HG02943 (cell line): Measurements from ENCODE around the gene ADAMTSL3.
"Not testable (repeated sequence)": the region's sequence is repeated elsewhere in the genome, so short reads cannot be mapped to it uniquely, and the experiment has no call there.

Source experiments
- ATAC-seq: cut with Tn5 transposase; IDR thresholded peaks from one replicate; pipeline ENCODE4 v1.9.1; 2021; ENCODE audit warnings: mild to moderate bottlenecking, low read depth, moderate library complexity; ENCODE audit not compliant: unreplicated experiment

ADAMTSL3 gene

DNA sequence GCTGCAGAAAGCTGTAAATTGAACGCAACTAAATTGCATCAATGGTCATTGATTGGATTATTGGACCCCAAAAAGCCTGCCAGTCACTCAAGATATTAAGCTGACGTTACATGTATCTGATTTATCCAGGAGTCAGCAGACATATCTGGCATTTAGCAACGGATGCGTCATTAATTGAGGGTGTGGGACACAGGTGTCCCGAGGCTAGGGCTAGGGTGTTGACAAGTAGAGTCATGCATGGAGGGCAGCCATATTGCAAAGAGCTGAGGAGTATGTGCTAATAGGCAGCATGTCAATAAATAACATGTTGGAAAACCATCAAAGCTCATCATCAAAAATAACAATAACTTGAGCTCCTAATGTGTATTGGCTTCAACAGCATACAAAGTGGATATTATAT, 347.1 kb downstream of the ADAMTSL3 start:
- no peak for ATAC-seq

DNA sequence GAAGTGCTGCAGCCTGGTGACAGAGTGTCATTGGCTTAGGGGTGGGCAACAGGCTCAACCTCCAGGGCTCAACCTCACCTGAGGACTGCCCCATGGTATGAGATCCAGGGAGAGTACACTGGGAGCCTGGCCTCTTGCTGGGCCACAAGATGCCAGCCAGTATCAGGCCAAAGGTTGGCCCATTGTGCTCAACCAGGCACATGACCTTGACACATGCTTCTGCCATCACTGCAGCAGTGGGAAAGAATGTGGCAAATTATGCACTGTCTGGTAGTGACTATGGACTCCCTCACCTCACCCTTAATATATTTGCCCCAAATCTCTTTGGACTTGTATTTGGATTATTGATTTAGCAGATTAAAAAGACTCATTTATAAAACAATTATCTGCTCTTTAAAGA, 347.7 kb downstream of the ADAMTSL3 start:
- no peak for ATAC-seq

DNA sequence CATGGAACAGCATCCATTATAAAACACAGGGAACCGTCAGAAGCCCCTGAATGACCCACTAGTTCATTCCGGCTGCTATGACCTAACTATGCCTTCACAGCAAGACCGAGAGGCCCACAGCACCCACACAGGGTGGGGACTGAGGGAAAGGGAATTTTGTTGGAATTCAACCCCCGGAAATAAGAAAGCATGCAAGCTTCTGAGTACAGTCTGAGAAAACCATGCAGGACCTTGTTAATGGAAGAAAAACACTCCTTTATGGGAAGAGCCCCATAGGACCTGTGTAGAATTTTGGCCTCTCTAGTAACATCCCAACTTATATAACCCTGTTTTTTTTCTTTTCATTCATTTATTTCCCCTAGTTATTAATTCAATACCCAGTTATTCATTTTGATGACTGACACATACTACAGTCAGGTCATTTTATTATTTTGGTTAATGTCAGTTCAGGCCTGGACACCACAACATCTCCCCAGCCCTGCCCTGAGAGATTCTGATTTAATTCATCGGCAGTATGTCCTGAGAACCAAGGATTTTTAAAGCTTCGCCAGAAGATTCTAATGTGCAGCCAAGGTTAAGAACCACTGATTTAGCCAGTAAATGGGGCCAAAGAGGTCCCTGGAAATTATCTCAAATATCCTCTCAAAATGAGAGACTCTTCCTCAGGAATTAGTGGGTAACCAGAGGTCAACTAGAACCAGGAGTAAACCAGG, 350.0 kb downstream of the ADAMTSL3 start:
- ATAC-seq = no peak

DNA sequence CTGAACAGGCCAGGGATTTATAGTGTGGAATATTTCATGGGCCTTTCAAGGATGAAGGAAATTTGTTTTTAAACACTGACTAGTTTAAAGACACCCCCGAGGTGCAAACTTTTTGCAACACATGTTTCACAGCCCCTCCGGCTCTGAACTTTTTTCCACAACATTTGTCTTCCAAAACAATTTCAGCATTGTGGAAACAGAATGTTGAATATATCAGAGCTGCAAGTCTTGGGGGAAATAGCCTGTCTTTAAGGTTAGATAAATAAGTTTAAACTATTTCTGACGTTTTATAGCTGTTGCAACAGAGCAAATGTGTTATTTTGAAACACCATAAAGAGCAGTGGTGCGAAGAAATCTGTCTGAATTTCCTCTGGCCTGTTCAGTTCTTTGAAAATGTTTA, 352.5 kb downstream of the ADAMTSL3 start:
- no peak for ATAC-seq

DNA sequence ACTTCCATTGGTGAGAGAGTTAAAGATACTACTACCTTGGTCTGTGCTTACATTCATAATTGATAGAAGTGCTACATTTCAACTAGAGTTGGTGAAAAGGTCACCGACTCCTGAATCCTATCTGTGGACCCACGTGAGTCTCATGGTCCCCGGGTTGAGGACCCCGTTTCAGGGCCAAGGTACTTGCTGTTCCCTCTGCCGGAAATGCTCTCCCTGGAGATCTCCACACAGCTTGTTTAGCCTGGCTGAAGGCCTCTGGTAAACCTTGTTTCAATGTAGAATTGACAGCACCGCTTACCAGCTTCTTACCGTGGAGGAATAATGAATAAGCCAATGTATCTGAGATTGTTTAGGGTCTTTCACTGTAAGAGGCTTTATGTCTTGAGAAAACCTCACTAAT, 355.7 kb downstream of the ADAMTSL3 start:
- no peak for ATAC-seq

DNA sequence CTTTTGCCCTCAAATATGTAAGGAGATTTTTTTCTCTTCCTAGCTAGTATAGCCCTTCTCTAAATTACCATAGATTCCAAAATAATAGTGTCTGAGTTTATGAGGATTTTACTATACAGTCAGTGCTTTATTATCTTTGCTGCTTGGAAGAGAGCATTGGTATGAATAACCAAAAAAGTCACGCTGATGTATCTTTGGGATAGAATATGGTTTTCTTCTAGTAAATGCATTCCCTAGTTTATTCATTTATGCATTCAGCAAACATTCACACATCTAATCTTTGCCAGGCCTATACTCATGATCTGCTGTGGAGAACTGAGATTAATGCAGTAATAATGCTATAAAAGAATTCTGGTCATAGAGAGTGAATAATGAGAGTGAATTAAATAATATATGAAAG, 356.3 kb downstream of the ADAMTSL3 start:
- ATAC-seq = no peak

DNA sequence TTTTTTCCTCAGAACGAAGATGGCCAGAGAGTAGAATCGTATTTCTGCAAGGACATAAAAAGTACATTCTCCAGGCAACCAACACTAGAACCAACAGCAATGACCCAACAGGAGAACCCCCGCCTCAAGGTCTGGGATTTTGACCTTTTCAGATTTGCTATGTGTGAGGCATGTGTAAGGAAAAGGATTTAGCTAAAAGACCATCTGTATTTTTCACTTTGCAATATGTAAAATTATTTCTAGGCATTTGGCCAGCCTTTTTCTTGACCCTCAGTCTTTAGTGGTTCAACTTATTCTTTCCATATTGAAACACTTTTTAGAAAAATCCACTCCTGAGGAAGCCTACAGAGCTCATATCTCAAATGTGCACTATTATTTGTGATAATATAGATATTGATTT, 362.4 kb downstream of the ADAMTSL3 start:
- no peak for ATAC-seq

DNA sequence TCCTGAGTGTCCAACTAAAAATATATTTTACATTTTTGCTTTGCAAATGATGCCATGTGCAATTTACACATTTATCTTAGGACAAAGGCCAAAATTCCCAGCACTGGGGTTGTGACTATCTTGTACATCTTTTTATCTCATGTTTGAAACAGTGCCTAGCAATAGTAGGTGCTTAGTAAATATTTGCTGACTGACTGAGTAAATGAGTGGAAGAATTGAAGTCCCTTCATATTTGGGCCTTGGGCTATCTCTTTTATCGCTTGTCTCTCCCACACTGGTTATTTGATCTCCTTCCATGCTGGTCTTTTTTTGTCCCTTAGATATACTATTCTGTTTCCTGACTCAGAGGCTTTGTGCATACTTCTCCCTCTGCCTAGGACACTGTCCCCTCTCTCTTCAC, 368.6 kb downstream of the ADAMTSL3 start:
- ATAC-seq = no peak

DNA sequence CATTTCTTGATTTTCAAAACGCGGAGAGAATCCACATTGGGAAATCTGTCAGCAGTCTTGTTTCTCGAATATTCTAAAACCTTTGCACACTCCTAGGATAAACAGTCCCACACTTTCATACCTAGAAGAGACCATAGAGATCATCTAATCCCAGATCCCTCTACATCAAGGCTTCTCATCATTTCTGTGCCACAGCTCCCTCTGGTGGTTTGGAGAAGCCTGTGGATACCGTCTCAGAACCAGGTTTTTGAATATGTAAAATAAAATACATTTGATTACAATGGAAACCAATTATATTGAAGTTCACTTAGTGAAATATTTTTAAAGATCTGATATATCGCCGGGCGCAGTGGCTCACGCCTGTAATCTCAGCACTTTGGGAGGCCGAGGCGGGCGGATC, 369.7 kb downstream of the ADAMTSL3 start:
- ATAC-seq = no peak

DNA sequence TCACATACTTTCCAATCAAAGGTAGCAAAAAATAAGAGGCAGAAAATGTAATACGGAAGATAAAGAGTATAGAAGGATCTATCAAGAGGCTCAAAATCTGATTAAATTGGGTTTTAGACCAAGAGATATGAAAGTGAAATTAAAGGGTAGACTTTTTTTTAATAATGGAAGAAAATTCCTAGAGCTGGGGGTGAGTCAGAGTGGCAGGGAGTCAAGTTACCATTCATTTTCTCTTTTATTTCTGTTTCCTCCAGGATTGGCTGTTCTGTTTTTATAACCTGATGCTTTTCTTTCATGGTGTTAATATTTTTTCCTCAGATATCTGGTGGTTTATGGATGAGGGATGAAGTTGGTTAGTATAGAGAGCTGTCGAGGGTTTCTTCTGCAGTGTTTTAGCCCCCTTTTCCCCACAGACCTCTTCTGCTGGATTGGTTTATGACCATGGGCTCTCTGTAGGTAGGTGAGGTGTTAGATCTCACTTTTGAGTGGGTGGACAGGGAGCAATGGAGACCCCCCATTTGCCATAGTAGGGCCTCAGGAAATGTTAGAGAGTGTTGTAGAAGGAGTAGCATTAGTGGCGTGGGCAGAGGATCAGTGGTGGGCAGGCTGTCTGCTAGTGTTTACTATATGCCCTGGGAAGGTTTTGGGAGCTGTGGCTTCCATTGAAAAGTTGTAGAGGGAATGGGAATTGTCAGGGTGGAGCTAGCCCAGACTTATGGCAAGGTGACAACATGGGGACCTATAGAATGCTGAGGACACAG, 380.1 kb downstream of the ADAMTSL3 start:
- no peak for ATAC-seq

DNA sequence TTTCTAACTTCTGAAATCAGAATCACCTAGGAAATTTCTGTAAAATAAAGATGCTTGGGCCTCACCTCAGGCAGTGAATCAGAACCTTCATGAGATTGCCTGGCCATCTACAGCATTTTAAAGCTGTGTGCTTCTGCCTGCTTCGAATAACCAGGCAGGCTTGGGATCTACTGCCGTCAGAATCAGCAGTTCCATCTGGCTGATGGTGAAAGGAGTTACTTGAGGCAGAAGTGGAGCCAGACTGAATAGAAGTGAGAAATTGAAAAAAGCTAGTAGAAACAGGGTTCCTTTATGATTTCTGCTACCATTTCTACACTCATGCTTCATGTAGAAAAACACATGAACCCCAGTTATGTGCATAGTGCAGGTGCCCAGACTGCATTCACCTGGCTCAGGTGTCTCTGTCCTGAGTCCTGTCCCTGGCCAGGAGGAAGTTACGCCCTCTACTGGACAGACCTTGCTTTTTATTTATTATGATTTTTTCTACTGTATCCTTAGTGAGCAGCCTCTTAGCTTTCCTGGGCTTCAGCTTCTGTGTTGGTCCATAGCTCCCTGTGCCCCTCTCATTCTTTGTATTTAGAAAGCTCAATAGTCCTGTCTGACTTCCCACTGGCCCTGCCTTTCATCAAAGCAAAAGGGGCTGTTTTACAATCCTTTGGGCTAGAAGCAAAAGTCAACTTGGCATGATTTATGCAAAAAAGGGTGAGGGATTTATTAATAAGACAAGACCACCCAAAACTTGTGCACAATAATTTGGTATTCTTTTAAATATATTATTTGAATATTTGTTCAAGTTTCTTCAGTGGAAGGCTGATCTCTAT, 380.9 kb downstream of the ADAMTSL3 start:
- ATAC-seq = no peak

DNA sequence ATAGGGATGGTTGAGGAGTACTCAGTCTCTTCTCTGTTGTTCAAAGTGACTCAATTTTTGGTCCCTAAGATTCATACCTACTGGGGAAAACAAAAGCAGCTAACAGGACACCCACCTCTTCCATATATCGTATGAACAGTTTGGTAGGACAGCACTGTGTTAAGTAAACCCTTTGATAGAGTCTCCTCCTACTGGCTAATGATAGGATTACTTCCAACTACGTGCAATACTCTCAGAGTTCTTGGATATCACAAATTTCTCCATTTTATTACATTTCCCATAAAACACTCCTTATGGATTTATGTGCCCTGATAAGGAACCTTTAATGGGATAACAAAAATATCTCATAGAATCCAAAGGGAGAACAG, 381.5 kb downstream of the ADAMTSL3 start:
- no peak for ATAC-seq

DNA sequence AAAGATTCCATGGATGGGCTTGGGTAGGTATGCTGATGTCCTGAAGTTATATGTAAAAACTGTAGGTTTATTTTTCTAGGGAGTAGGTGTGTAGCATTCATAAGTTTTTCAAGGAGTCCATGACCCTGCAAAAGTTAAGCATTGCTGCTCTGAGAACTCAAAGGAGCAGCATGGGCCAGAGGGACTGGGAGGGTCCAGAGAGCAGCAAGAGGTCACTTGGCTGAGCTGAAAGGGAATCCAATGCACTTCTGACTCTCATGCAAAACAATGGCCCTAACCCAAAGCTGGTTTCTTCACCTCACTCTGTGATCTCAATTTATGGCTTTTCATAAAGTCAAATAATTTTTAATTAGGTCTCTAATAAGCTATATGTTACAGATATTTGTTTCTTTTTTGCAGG, 383.4 kb downstream of the ADAMTSL3 start:
- no peak for ATAC-seq

DNA sequence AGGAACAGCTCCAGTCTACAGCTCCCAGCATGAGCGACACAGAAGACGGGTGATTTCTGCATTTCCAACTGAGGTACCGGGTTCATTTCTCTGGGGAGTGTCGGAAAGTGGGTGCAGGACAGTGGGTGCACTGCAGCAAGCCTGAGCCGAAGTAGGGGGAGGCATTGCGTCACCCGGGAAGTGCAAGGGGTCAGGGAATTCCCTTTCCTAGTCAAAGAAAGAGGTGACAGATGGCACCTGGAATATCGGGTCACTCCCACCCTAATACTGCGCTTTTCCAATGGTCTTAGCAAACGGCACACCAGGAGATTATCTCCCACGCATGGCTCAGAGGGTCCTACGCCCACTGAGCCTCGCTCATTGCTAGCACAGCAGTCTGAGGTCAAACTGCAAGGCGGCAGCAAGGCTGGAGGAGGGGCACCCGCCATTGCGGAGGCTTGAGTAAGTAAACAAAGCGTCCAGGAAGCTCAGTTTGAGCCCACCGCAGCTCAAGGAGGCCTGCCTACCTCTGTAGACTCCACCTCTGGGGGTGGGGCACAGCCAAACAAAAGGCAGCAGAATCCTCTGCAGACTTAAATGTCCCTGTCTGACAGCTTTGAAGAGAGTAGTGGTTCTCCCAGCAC, 388.6 kb downstream of the ADAMTSL3 start:
- ATAC-seq = not testable (repeated sequence)

DNA sequence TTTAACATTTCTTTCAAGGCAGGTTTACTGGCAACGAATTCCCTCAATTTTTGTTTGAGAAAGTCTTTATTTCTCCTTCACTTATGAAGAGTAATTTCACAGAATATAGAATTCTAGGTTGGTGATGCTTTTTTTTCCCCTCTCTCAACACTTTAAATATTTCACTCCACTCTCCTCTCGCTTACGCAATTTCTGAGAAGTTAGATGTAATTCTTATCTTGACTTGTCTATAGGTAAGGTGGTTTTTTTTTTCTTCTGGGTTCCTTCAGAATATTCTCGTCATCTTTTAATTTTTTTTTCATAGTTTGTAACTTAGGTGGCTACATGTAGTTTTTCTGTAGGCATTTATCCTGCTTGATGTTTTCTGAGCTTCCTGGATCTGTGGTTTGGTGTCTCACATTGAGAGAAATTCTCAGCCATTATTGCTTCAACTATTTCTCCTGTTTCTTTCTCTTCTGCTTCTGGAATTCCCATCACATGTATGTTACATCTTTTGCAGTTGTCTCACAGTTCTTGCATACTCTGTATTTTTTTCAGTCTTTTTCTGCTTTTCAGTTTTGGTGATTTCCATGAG, 392.2 kb downstream of the ADAMTSL3 start:
- no peak for ATAC-seq

DNA sequence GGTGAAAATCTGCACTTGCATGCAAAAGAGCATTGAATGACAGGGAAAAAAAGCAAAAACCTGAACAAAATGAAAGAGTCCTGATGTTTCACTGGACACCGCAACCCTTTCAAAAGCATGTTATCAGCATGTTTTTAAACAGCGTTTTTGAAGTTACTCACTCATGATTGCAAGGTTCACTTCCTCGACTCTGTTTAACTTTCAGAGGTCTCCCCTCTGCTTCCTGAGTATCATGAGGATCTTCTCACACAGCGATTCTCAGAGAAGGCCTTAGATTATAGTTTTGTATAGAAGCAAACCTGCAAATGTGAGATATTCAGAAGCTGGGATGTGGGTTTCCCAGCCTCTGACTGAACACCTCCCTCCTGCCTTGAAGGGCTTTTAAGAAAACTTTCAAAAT, 395.6 kb downstream of the ADAMTSL3 start:
- not testable (repeated sequence) for ATAC-seq

DNA sequence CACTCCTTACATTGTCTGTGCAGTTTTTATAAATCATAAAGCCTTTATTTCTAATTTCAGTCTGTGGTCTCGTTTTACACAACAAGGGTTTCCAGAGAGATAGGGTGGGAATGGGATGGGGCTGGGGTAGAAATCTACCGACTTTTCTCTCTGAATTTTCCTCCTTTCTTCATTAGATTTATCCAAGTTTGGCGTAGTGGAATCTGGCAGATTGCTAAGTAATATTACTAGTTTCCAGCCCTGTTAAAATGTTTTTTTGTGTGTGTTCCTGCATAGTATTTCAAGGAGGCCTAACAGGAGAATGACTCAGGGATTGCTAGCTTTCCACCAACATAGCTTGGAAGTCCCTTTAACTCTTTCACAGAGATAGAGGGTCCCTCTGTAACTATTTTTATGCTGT, 396.2 kb downstream of the ADAMTSL3 start:
- no peak for ATAC-seq

DNA sequence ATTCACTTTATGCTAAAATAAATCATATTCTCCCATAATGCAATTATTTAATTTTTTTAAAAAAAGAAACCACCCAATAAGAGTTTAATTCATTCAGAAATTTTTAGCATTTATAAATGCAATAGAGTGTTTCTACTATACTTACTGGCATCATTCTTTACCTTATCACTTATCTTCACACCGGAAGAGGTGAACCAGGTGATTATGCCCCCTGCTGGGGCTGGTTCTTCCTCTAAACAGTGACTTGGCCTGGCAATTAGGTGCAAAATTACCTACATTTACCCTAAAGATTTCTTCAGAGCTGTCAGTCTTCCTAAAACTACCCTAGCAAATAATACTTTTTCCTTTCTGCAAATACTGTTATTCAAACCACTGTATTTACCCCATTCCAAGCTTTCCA, 397.2 kb downstream of the ADAMTSL3 start:
- not testable (repeated sequence) for ATAC-seq

DNA sequence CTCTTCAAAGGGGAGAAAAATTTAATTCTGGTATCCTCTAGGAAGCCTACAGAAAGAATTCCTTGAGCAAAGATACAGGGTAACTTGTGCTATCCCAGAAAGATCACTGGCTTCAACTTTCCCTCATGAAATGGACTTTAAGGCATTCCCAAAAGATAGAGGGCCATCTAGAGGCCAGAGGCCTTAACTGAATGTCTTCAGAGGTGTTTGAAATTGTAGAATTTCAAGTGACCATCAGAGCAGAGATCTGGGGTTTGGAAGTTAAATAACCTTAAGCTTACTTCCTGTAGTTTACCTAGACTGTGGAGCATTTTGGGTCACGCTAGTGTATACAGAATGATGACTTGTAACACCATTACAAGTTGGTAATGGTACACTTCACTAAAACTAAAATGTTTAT, 400.6 kb downstream of the ADAMTSL3 start:
- not testable (repeated sequence) for ATAC-seq

DNA sequence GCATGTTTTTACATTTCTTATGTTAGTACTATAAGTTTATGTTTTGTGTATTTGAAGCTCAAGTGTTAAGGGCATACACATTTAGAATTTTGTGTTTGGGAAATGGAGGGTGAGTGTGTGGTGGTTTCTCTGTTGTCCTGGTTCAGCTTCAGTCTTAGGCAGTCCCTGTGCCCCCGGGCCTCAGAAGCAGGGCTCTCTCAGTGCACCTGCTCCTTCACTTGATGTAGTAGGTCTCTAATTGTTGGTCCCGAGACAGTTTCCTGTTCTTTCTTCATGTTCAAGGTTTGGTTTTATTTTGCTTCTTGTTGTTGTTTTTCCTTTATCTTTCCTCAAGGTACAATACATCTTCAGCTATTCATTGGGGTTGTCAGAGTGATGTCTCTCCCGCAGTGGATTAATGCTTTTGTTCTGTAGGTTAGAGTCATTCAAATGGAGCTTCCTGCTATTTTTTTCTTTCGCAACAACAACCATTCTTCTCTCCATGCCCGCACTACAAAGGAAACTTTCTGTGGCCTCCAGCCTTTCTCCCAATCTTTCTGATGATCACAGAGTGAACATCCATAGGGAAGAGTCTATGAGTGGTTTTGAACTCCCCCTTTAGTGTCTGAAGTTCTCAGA, 403.9 kb downstream of the ADAMTSL3 start:
- ATAC-seq = no peak
